Measurements from ENCODE around the gene NPIPB2.

DNA sequence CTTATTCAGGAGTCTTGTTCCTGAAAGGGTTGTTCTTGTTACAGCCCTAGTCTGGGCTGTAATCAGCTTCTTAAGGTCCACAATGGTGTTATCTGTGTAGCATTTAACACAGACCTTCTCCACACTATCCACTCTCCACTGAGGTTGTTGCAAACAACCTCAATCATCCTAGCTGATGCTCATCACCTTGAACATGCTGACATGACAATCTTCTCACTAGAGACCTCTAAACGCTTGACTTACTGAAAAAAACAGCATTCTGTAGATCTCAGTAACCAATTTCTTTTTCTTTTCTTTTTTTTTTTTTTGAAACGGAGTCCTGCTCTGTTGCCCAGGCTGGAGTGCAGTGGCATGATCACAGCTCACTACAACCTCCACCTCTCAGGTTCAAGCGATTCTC is 26.7 kb upstream of the NPIPB2 start:
- TF ChIP-seq, protein P1, sequence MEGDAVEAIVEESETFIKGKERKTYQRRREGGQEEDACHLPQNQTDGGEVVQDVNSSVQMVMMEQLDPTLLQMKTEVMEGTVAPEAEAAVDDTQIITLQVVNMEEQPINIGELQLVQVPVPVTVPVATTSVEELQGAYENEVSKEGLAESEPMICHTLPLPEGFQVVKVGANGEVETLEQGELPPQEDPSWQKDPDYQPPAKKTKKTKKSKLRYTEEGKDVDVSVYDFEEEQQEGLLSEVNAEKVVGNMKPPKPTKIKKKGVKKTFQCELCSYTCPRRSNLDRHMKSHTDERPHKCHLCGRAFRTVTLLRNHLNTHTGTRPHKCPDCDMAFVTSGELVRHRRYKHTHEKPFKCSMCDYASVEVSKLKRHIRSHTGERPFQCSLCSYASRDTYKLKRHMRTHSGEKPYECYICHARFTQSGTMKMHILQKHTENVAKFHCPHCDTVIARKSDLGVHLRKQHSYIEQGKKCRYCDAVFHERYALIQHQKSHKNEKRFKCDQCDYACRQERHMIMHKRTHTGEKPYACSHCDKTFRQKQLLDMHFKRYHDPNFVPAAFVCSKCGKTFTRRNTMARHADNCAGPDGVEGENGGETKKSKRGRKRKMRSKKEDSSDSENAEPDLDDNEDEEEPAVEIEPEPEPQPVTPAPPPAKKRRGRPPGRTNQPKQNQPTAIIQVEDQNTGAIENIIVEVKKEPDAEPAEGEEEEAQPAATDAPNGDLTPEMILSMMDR (IDR thresholded peaks at IDR 0.05): no peak
- TF ChIP-seq POLR2A (IDR thresholded peaks at IDR 0.05): no peak

Measured in heart left ventricle (tissue), 13 donors.